ENCODE results near the gene HOXA3. TPM values are rescaled to one million over a fixed set of nuclear protein-coding genes. Genes with fewer than 3 reads are reported as not detected.

Gene HOXA3
- total RNA-seq, 1 donor from 2014 or later, result 1.6 TPM

Other genes with a start within 250 kb of the HOXA3 start
- 0.12 and 0.13 TPM in 2 replicates for gene HOXA1, start 56.6 kb downstream of the HOXA3 start, total RNA-seq
- gene HOXA2, start 49.9 kb downstream of the HOXA3 start, total RNA-seq, result 0.79 and 0.99 TPM in 2 replicates
- gene HOXA4, start 21.8 kb downstream of the HOXA3 start, total RNA-seq, result 0.12 and 0.13 TPM in 2 replicates
- gene HOXA5, start 8.9 kb downstream of the HOXA3 start, total RNA-seq, result not detected in 2 replicates
- gene HOXA6, start 4.8 kb downstream of the HOXA3 start, total RNA-seq, result not detected in 2 replicates
- gene HOXA7, start 4.1 kb upstream of the HOXA3 start, total RNA-seq, result not detected in 2 replicates
- not detected in 2 replicates for gene HOXA9, start 13.0 kb upstream of the HOXA3 start, total RNA-seq
- gene HOXA10, start 21.7 kb upstream of the HOXA3 start, total RNA-seq, result under 0.01 TPM in 2 replicates
- gene HOXA11, start 32.6 kb upstream of the HOXA3 start, total RNA-seq, result not detected in 2 replicates
- not detected in 2 replicates for gene HOXA13, start 47.5 kb upstream of the HOXA3 start, total RNA-seq
- gene EVX1, start 90.2 kb upstream of the HOXA3 start, total RNA-seq, result not detected in 2 replicates